Measurements from ENCODE around the gene GLI3. TPM values are rescaled to one million over a fixed set of nuclear protein-coding genes. Genes with fewer than 3 reads are reported as not detected.

The GLI3 gene
- total and polyA plus RNA-seq, 2 of the 8 experiments (the other 6 are each of a cell fraction or from before 2014, with no cell fraction given), result 8.0 to 31.1 TPM

GRCh38 chr7:42084263-42084662, 152.7 kb downstream of the GLI3 start:
- Histone ChIP-seq H4K20me1 (replicated peaks in 1 of 2; ENCODE audit: control insufficient read depth in 1 of 2, insufficient read depth in 2 of 2, low read length in 2 of 2) (peaks cover 11 to 32% of the 10 kb centered on the region in 2 experiments), H2BK15ac (ENCODE audit: low read length) (no peak overlapping the region), H2AK5ac (ENCODE audit: low read depth, low read length) (no peak overlapping the region), H3K4me1 (replicated peaks in 1 of 4; ENCODE audit: control insufficient read depth in 3 of 4, insufficient read depth in 4 of 4, low read length in 3 of 4) (no peaks in the 10 kb centered on the region; a peak in 1 of 7 replicates), H3K36me3 (ENCODE audit: control insufficient read depth in 2 of 4, insufficient read depth in 4 of 4, low read length in 3 of 4) (no peaks in the 10 kb centered on the region), H3K4me2 (ENCODE audit: insufficient read depth in 1 of 2, low read depth in 2 of 2, low read length in 2 of 2) (no peak overlapping the region), H3K18ac (ENCODE audit: extremely low read depth, low read length) (no peak overlapping the region), H3K23ac (ENCODE audit: insufficient read length) (no peak overlapping the region), H3K79me1 (ENCODE audit: low read depth, low read length) (no peaks in the 10 kb centered on the region; the same call in 1 of the 2 replicates), H3K4ac (replicated peaks; ENCODE audit: insufficient read length, low read depth, low read length) (no peak overlapping the region), H4K8ac (ENCODE audit: extremely low read depth, insufficient read depth, low read length) (no peak overlapping the region), H4K5ac (ENCODE audit: insufficient read length, low read depth, low read length) (no peak overlapping the region), H2BK20ac (ENCODE audit: low read length) (no peak overlapping the region), H3K4me3 (ENCODE audit: extremely low read depth in 1 of 4, insufficient read depth in 2 of 4, low read depth in 3 of 4, low read length in 4 of 4) (no peak overlapping the region), H3K23me2 (ENCODE audit: low read depth, low read length) (no peaks in the 10 kb centered on the region), H3K9ac (replicated peaks in 1 of 4; ENCODE audit: extremely low read depth in 1 of 4, low read depth in 3 of 4, low read length in 3 of 4) (no peak overlapping the region), H3K79me2 (ENCODE audit: control insufficient read depth in 1 of 2, insufficient read depth in 2 of 2, low read length in 2 of 2) (peaks cover 0 to 4% of the 10 kb centered on the region in 2 experiments; a peak in 1 of 4 replicates), H3K9me3 (ENCODE audit: insufficient read depth in 2 of 2, low read depth in 1 of 2, low read length in 1 of 2) (no peaks in the 10 kb centered on the region), H3K27me3 (replicated peaks in 1 of 4; ENCODE audit: control insufficient read depth in 3 of 4, extremely low read depth in 1 of 4, insufficient read depth in 3 of 4, low read length in 3 of 4) (peaks cover 21 to 31% (median 28%) of the 10 kb centered on the region in 4 experiments), H3K27ac (ENCODE audit: low read depth, low read length) (no peak overlapping the region), H2AFZ (ENCODE audit: low read length) (no peak overlapping the region), H3K56ac (replicated peaks; ENCODE audit: insufficient read length, low read depth, low read length) (no peak overlapping the region), H2BK120ac (replicated peaks; ENCODE audit: low read depth, low read length) (no peak overlapping the region), H2BK12ac (ENCODE audit: low read depth, low read length) (no peak overlapping the region), H3K14ac (ENCODE audit: insufficient read length) (no peak overlapping the region), H4K91ac (replicated peaks; ENCODE audit: insufficient read length, low read length) (no peak overlapping the region), H2BK5ac (ENCODE audit: low read depth, low read length) (no peak overlapping the region)
- ChIA-PET POLR2A (ENCODE audit: partially characterized antibody) (interaction anchor here (0.9 kb wide), 1 partner anchor 10 kb away, joined by 3 read pairs; no protein-coding TSS in a partner anchor), CTCF (ENCODE audit: partially characterized antibody) (interaction anchor here (0.8 to 1.5 kb wide), 3 partner anchors 11 to 107 kb away, joined by 3 to 6 read pairs (median 4); no protein-coding TSS in a partner anchor)
- FAIRE-seq (no peak), DNase-seq (ENCODE audit: low read depth in 1 of 2, low spot score in 2 of 2) (no peak)
- 38% methylated on average over 4 of the region's 4 CpGs; no CpG with 5 or more reads in 1 of the 2 experiments for WGBS, 2 experiments (ENCODE audit: extremely low coverage in 1 of 2, insufficient coverage in 1 of 2, insufficient read length in 1 of 2, insufficient replicate concordance in 2 of 2, low coverage in 1 of 2, low lambda C conversion rate in 2 of 2, missing lambda C conversion rate in 1 of 2)
- TF ChIP-seq NRF1 (IDR thresholded peaks at IDR 0.05; ENCODE audit: low read depth, low read length) (no peak), GABPA (IDR thresholded peaks at IDR 0.05; ENCODE audit: borderline replicate concordance, insufficient read depth, low read length) (no peak), BACH1 (IDR thresholded peaks at IDR 0.05; ENCODE audit: low read length) (no peak), HDAC6 (IDR thresholded peaks at IDR 0.05; ENCODE audit: low read depth, low read length) (no peak), PHF8 (conservative IDR thresholded peaks at IDR 0.05; ENCODE audit: low read depth, low read length) (no peak), NANOG (IDR thresholded peaks at IDR 0.05; ENCODE audit: insufficient read depth, low read depth, low read length, poor library complexity, severe bottlenecking) (no peak), EZH2 (IDR thresholded peaks at IDR 0.05; ENCODE audit: low read depth, low read length, severe bottlenecking) (no peak), EP300 (IDR thresholded peaks at IDR 0.05; ENCODE audit: borderline replicate concordance in 1 of 2, low read depth in 2 of 2, low read length in 2 of 2) (no peak), CTCF (IDR thresholded peaks at IDR 0.05; ENCODE audit: control extremely low read depth in 1 of 3, insufficient read depth in 1 of 3, low read depth in 1 of 3, low read length in 3 of 3) (no peak), FOSL1 (IDR thresholded peaks at IDR 0.05; ENCODE audit: insufficient read depth, low read depth, low read length) (no peak)
